Neural cell (in vitro differentiated cells): ENCODE measurements around the gene C2orf69. TPM values are rescaled to one million over a fixed set of nuclear protein-coding genes. Genes with fewer than 3 reads are reported as not detected.

Experiments used
- H2AFZ ChIP-seq: fragments of 200-600, 300-800 bp; sonication (generic), shearing (Covaris generic); 2 replicates; pipeline ENCODE4 v1.6.0; 2014; ENCODE audit warnings: low read depth, mild to moderate bottlenecking, antibody characterized with exemption, low read length, moderate library complexity
- H3F3A ChIP-seq: fragments of 200-600 bp; shearing (Covaris generic); 2 replicates; pipeline ENCODE4 v1.6.1; 2016; ENCODE audit warnings: mild to moderate bottlenecking, moderate library complexity, mixed read lengths, antibody characterized with exemption, low read length; ENCODE audit not compliant: insufficient read depth, poor library complexity, severe bottlenecking
- H3K27ac ChIP-seq: fragments of 200-600, 300-800 bp; sonication (generic), shearing (Covaris generic); 2 replicates; pipeline ENCODE4 v1.5.1; 2014; ENCODE audit warnings: mild to moderate bottlenecking, low read length, moderate library complexity
- H3K27me3 ChIP-seq: fragments of 300-800, 200-600 bp; sonication (generic), shearing (Covaris generic); 2 replicates; pipeline ENCODE4 v1.6.0; 2014; ENCODE audit warnings: mild to moderate bottlenecking, low read depth, low read length, moderate library complexity; ENCODE audit not compliant: insufficient read depth
- H3K36me3 ChIP-seq: fragments of 300-800, 200-600 bp; sonication (generic), shearing (Covaris generic); 2 replicates; pipeline ENCODE4 v1.5.1; 2014; ENCODE audit warnings: mild to moderate bottlenecking, antibody characterized with exemption, low read length, moderate library complexity; ENCODE audit not compliant: insufficient read depth
- H3K4me2 ChIP-seq: fragments of 300-800, 200-600 bp; sonication (generic), shearing (Covaris generic); 2 replicates; pipeline ENCODE4 v1.6.0; 2014; ENCODE audit warnings: mild to moderate bottlenecking, low read length
- H3K4me3 ChIP-seq: fragments of 300-800, 200-600 bp; sonication (generic), shearing (Covaris generic); 2 replicates; pipeline ENCODE4 v1.5.1; 2014; ENCODE audit warnings: mild to moderate bottlenecking, low read length, moderate library complexity
- H3K79me2 ChIP-seq: fragments of 200-600 bp; shearing (Covaris generic); replicated peaks from 2 replicates; pipeline ENCODE4 v1.6.0; 2014; ENCODE audit warnings: mild to moderate bottlenecking, low read length, moderate library complexity; ENCODE audit not compliant: insufficient read depth
- H3K9ac ChIP-seq: fragments of 300-800, 200-600 bp; sonication (generic), shearing (Covaris generic); 2 replicates; pipeline ENCODE4 v1.6.1; 2016; ENCODE audit warnings: mild to moderate bottlenecking, low read length, mixed read lengths
- H3K9me2 ChIP-seq: fragments of 200-600 bp; shearing (Covaris generic); 2 replicates; pipeline ENCODE4 v1.6.1; 2016; ENCODE audit warnings: mild to moderate bottlenecking, low read length, mixed read lengths; ENCODE audit not compliant: insufficient read depth
- H3K9me3 ChIP-seq: fragments of 200-600, 300-800 bp; sonication (generic), shearing (Covaris generic); 2 replicates; pipeline ENCODE4 v1.6.1; 2016; ENCODE audit warnings: mild to moderate bottlenecking, mixed run types, low read length, moderate library complexity, mixed read lengths
- H4K20me1 ChIP-seq: fragments of 200-600 bp; shearing (Covaris generic); 2 replicates; pipeline ENCODE4 v1.6.1; 2016; ENCODE audit warnings: mild to moderate bottlenecking, mixed run types; ENCODE audit not compliant: insufficient read depth
- EP300 ChIP-seq: fragments of 450-650 bp; conservative IDR thresholded peaks from 2 replicates; pipeline ENCODE4 v1.6.1; 2014; ENCODE audit warnings: antibody characterized with exemption, mild to moderate bottlenecking, moderate library complexity; ENCODE audit not compliant: poor library complexity, severe bottlenecking
- EZH2 ChIP-seq: fragments of 200-600, 300-800 bp; shearing (Covaris generic), sonication (generic); IDR thresholded peaks from 2 replicates; pipeline ENCODE4 v1.6.1; 2014; ENCODE audit warnings: antibody characterized with exemption, low read length, borderline replicate concordance, mild to moderate bottlenecking; ENCODE audit not compliant: insufficient read depth, poor library complexity, severe bottlenecking
- MXI1 ChIP-seq: fragments of 450-650 bp; conservative IDR thresholded peaks from 2 replicates; pipeline ENCODE4 v1.6.1; 2014; ENCODE audit warnings: antibody characterized with exemption, mild to moderate bottlenecking; ENCODE audit not compliant: poor library complexity, severe bottlenecking
- POLR2AphosphoS5 ChIP-seq: IDR thresholded peaks from 2 replicates; pipeline ENCODE4 v1.6.1; 2012
- RAD21 ChIP-seq: fragments of 450-650 bp; conservative IDR thresholded peaks from 2 replicates; pipeline ENCODE4 v1.6.1; 2014; ENCODE audit warnings: antibody characterized with exemption, mild to moderate bottlenecking, moderate library complexity
- SMC3 ChIP-seq: fragments of 450-650 bp; conservative IDR thresholded peaks from 2 replicates; pipeline ENCODE4 v1.6.1; 2014; ENCODE audit warnings: antibody characterized with exemption, mild to moderate bottlenecking, moderate library complexity; ENCODE audit not compliant: poor library complexity
- TAF1 ChIP-seq: IDR thresholded peaks from 2 replicates; pipeline ENCODE4 v1.6.1; 2012; ENCODE audit warnings: low read depth
- polyA plus RNA-seq: library from polyadenylated mRNA; depleted of rRNA; stranded (reverse); fragments of >200 nt; gene quantifications from 2 replicates; pipeline ENCODE4 v1.2.3, GENCODE V29; 2014
- TF ChIP-seq, protein P1 (sequence below): fragments of 450-650 bp; IDR thresholded peaks from 2 replicates; pipeline ENCODE4 v1.5.1; 2014; ENCODE audit warnings: antibody characterized with exemption, mild to moderate bottlenecking, moderate library complexity; ENCODE audit not compliant: poor library complexity, severe bottlenecking
- TF ChIP-seq, protein P2 (sequence below): IDR thresholded peaks from 2 replicates; pipeline ENCODE4 v1.6.1; 2012; ENCODE audit warnings: borderline replicate concordance

The C2orf69 gene
- polyA plus RNA-seq, 1 donor from 2014 or later, result 17.3 TPM

DNA sequence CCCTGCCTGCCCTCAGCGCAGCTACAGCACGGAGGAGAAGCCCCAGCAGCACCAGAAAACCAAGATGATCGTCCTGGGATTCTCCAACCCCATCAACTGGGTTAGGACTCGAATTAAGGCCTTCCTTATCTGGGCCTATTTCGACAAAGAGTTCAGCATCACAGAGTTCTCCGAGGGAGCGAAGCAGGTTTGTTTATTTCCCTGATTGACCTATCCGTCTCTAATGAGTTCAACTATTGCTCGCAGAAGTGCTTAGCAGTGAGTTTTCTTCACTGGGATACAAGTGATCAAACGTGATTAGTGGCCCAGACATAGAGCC, 44.9 kb downstream of the C2orf69 start:
- Histone ChIP-seq H3K4me3 (peak overlapping the region; percentile 88), H3K27me3 (no peaks in the 10 kb centered on the region), H3K36me3 (peaks cover 6% of the 10 kb centered on the region), H4K20me1 (no peaks in the 10 kb centered on the region), H3K4me2 (peak overlapping the region; percentile 75), H3K9ac (peak overlapping the region; percentile 83), H3K9me3 (no peaks in the 10 kb centered on the region), H3K27ac (peak overlapping the region; percentile 87), H3F3A (no peaks in the 10 kb centered on the region), H3K79me2 (peaks cover 38% of the 10 kb centered on the region), H2AFZ (peak overlapping the region; percentile 66), H3K9me2 (no peaks in the 10 kb centered on the region)
- TF ChIP-seq RAD21 (no peak), SMC3 (no peak)

DNA sequence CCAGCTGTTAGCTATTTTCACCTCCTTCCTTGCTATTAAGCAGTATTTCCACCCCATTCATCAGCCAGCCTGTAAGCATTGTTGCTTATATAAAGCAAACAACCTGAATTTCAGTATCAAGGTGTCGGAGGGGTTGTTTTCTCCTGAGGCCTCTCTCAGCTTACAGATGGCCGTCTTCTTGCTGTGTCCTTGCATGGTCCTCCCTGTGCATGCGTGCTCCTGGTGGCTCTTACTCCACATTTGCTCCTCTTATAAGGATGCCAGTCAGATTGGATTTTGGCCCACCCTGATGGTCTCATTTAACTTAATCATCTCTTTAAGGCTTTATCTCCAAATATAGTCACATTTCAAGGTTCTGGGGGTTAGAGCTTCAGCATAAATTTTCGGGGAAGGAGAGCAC, 46.9 kb downstream of the C2orf69 start:
- Histone ChIP-seq H3K79me2 (peaks cover 33% of the 10 kb centered on the region), H3K9me2 (no peaks in the 10 kb centered on the region), H3K27ac (no peak overlapping the region), H2AFZ (no peak overlapping the region), H4K20me1 (no peaks in the 10 kb centered on the region), H3K4me2 (no peak overlapping the region), H3K36me3 (peaks cover 6% of the 10 kb centered on the region), H3K27me3 (no peaks in the 10 kb centered on the region), H3K9ac (no peak overlapping the region), H3K9me3 (no peaks in the 10 kb centered on the region), H3F3A (no peaks in the 10 kb centered on the region), H3K4me3 (peak overlapping the region; percentile 41)
- no peak for TF ChIP-seq MXI1
- no peak for TF ChIP-seq EP300

DNA sequence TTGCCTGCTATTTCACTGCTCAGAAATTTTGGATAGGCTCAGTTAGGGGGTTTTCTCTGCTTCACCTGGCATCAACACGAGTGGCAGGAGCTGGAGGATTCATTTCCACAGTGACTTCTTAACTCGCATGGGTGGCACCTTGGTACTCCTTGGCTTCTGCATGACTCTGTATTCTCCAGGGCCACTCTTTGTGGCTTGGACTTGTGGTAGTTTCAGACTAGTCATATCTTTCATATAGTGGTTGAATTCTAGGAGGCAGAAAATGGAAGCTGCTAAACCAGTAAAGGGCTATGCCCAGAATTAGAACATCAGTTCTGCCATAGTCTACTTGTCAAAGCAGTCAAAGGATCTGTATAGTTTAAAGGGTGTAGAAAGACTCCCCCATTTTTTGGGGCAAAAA, 51.1 kb downstream of the C2orf69 start:
- H3K36me3 ChIP-seq, result peaks cover 6% of the 10 kb centered on the region
- H3K27ac ChIP-seq, result no peak overlapping the region
- TF ChIP-seq TAF1 (no peak), EZH2 (no peak), EP300 (no peak), MXI1 (no peak), RAD21 (no peak), POLR2AphosphoS5 (no peak), SMC3 (no peak)
- TF ChIP-seq, protein P1, sequence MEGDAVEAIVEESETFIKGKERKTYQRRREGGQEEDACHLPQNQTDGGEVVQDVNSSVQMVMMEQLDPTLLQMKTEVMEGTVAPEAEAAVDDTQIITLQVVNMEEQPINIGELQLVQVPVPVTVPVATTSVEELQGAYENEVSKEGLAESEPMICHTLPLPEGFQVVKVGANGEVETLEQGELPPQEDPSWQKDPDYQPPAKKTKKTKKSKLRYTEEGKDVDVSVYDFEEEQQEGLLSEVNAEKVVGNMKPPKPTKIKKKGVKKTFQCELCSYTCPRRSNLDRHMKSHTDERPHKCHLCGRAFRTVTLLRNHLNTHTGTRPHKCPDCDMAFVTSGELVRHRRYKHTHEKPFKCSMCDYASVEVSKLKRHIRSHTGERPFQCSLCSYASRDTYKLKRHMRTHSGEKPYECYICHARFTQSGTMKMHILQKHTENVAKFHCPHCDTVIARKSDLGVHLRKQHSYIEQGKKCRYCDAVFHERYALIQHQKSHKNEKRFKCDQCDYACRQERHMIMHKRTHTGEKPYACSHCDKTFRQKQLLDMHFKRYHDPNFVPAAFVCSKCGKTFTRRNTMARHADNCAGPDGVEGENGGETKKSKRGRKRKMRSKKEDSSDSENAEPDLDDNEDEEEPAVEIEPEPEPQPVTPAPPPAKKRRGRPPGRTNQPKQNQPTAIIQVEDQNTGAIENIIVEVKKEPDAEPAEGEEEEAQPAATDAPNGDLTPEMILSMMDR, result no peak
- TF ChIP-seq, protein P2, sequence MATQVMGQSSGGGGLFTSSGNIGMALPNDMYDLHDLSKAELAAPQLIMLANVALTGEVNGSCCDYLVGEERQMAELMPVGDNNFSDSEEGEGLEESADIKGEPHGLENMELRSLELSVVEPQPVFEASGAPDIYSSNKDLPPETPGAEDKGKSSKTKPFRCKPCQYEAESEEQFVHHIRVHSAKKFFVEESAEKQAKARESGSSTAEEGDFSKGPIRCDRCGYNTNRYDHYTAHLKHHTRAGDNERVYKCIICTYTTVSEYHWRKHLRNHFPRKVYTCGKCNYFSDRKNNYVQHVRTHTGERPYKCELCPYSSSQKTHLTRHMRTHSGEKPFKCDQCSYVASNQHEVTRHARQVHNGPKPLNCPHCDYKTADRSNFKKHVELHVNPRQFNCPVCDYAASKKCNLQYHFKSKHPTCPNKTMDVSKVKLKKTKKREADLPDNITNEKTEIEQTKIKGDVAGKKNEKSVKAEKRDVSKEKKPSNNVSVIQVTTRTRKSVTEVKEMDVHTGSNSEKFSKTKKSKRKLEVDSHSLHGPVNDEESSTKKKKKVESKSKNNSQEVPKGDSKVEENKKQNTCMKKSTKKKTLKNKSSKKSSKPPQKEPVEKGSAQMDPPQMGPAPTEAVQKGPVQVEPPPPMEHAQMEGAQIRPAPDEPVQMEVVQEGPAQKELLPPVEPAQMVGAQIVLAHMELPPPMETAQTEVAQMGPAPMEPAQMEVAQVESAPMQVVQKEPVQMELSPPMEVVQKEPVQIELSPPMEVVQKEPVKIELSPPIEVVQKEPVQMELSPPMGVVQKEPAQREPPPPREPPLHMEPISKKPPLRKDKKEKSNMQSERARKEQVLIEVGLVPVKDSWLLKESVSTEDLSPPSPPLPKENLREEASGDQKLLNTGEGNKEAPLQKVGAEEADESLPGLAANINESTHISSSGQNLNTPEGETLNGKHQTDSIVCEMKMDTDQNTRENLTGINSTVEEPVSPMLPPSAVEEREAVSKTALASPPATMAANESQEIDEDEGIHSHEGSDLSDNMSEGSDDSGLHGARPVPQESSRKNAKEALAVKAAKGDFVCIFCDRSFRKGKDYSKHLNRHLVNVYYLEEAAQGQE, result no peak

More for the DNA sequence above, 51.1 kb downstream of the C2orf69 start:
- Histone ChIP-seq H3K4me3 (no peak overlapping the region), H3K9me2 (no peaks in the 10 kb centered on the region), H4K20me1 (no peaks in the 10 kb centered on the region), H3K79me2 (peaks cover 6% of the 10 kb centered on the region), H3K4me2 (no peak overlapping the region), H3K27me3 (no peaks in the 10 kb centered on the region), H3F3A (no peaks in the 10 kb centered on the region), H3K9me3 (no peaks in the 10 kb centered on the region), H3K9ac (no peak overlapping the region), H2AFZ (no peak overlapping the region)
